K562 treated with DMSO at 1 percent for 24 hours (cell line): ENCODE results near the gene CD300LG. TPM values are rescaled to one million over a fixed set of nuclear protein-coding genes. Genes with fewer than 3 reads are reported as not detected.

ENCODE experiments used
- total RNA-seq: library from RNA; unstranded; fragments of 300-600 nt; gene quantifications from 2 replicates; pipeline ENCODE4 v1.2.3, GENCODE V29; 2022; ENCODE audit warnings: low read depth; ENCODE audit not compliant: insufficient read depth

Gene CD300LG
- total RNA-seq: not detected in 2 replicates

GRCh38 chr17:43846963-43847371 lies at the start of gene CD300LG:
CD300LG (plus strand) TSS chr17:43847176; CDS start chr17:43847217, 41 bp downstream.

GRCh38 chr17:43832976-43833829 lies 13.8 kb upstream of the CD300LG start, which contains the start of gene MPP3:
MPP3 (minus strand) TSS chr17:43833146; CDS start chr17:43831906, 1,240 bp downstream.

GRCh38 chr17:43907425-43907981 lies 60.5 kb downstream of the CD300LG start, which contains the start of gene MPP2:
MPP2 (minus strand) TSS chr17:43907536; CDS start chr17:43904460, 3,076 bp downstream.

Other genes starting within 250 kb of the CD300LG start
- not detected in 2 replicates for gene MEOX1, start 185.3 kb upstream of the CD300LG start, total RNA-seq
- gene SOST, start 88.4 kb upstream of the CD300LG start, total RNA-seq: not detected in 2 replicates
- gene DUSP3, start 68.2 kb upstream of the CD300LG start, total RNA-seq: 22.7 and 25.6 TPM in 2 replicates
- gene CFAP97D1, start 66.7 kb upstream of the CD300LG start, total RNA-seq: not detected in 2 replicates
- 0.69 and 1.6 TPM in 2 replicates for gene MPP3, start 14.0 kb upstream of the CD300LG start, total RNA-seq
- gene MPP2, start 60.4 kb downstream of the CD300LG start, total RNA-seq: 0.22 and 0.24 TPM in 2 replicates
- not detected in 2 replicates for gene PPY, start 95.3 kb downstream of the CD300LG start, total RNA-seq
- not detected in 2 replicates for gene PYY, start 106.8 kb downstream of the CD300LG start, total RNA-seq
- gene NAGS, start 157.4 kb downstream of the CD300LG start, total RNA-seq: 0.53 and 0.56 TPM in 2 replicates
- gene TMEM101, start 167.8 kb downstream of the CD300LG start, total RNA-seq: 51.1 and 53.9 TPM in 2 replicates
- 26.5 and 29.9 TPM in 2 replicates for gene LSM12, start 219.5 kb downstream of the CD300LG start, total RNA-seq
- 59.0 and 66.9 TPM in 2 replicates for gene G6PC3, start 223.6 kb downstream of the CD300LG start, total RNA-seq